HEK293 (cell line): ENCODE results near the gene PRKCA.

Experiments used
- CTCF ChIP-seq: fragments of 450-650 bp; formaldehyde crosslinking; IDR thresholded peaks from 2 replicates; pipeline ENCODE4 v1.5.1; 2016; ENCODE audit warnings: missing biosample characterization, missing genetic modification characterization
- ZBTB21 ChIP-seq: fragments of 450-650 bp; formaldehyde crosslinking; IDR thresholded peaks from 2 replicates; pipeline ENCODE4 v1.5.1; 2017; ENCODE audit warnings: missing biosample characterization, missing genetic modification characterization
- ZNF10 ChIP-seq: fragments of 450-650 bp; formaldehyde crosslinking; IDR thresholded peaks from 2 replicates; pipeline ENCODE4 v1.5.1; 2017; ENCODE audit warnings: missing biosample characterization, missing genetic modification characterization
- ZNF24 ChIP-seq: fragments of 450-650 bp; formaldehyde crosslinking; IDR thresholded peaks from 2 replicates; pipeline ENCODE4 v1.5.1; 2016; ENCODE audit warnings: missing biosample characterization, missing genetic modification characterization
- ZNF292 ChIP-seq: fragments of 450-650 bp; formaldehyde crosslinking; IDR thresholded peaks from 2 replicates; pipeline ENCODE4 v1.5.1; 2016; ENCODE audit warnings: low read depth, missing biosample characterization, missing genetic modification characterization, borderline replicate concordance
- ZNF645 ChIP-seq: fragments of 450-650 bp; formaldehyde crosslinking; IDR thresholded peaks from 2 replicates; pipeline ENCODE4; 2016; ENCODE audit warnings: missing biosample characterization, missing genetic modification characterization
- ZNF701 ChIP-seq: fragments of 450-650 bp; formaldehyde crosslinking; IDR thresholded peaks from 2 replicates; pipeline ENCODE4 v1.5.1; 2016; ENCODE audit warnings: missing biosample characterization, missing genetic modification characterization
- ZNF785 ChIP-seq: fragments of 450-650 bp; formaldehyde crosslinking; IDR thresholded peaks from 2 replicates; pipeline ENCODE4 v1.5.1; 2016; ENCODE audit warnings: missing biosample characterization, missing genetic modification characterization
- TF ChIP-seq, protein P1 (sequence below): fragments of 450-650 bp; formaldehyde crosslinking; conservative IDR thresholded peaks from 2 replicates; pipeline ENCODE4 v1.5.1; 2016; ENCODE audit warnings: low read depth, missing biosample characterization, missing genetic modification characterization

GRCh38 chr17:66633317-66633965 lies 331.0 kb downstream of the PRKCA start:
- TF ChIP-seq CTCF (tag by site-specific recombination): no peak
- TF ChIP-seq ZBTB21: no peak
- TF ChIP-seq ZNF10: no peak
- TF ChIP-seq ZNF292 (tag by site-specific recombination): no peak
- no peak for TF ChIP-seq ZNF24 (tag by site-specific recombination)
- no peak for TF ChIP-seq ZNF785 (tag by site-specific recombination)
- no peak for TF ChIP-seq ZNF645 (tag by site-specific recombination)
- TF ChIP-seq, protein P1, sequence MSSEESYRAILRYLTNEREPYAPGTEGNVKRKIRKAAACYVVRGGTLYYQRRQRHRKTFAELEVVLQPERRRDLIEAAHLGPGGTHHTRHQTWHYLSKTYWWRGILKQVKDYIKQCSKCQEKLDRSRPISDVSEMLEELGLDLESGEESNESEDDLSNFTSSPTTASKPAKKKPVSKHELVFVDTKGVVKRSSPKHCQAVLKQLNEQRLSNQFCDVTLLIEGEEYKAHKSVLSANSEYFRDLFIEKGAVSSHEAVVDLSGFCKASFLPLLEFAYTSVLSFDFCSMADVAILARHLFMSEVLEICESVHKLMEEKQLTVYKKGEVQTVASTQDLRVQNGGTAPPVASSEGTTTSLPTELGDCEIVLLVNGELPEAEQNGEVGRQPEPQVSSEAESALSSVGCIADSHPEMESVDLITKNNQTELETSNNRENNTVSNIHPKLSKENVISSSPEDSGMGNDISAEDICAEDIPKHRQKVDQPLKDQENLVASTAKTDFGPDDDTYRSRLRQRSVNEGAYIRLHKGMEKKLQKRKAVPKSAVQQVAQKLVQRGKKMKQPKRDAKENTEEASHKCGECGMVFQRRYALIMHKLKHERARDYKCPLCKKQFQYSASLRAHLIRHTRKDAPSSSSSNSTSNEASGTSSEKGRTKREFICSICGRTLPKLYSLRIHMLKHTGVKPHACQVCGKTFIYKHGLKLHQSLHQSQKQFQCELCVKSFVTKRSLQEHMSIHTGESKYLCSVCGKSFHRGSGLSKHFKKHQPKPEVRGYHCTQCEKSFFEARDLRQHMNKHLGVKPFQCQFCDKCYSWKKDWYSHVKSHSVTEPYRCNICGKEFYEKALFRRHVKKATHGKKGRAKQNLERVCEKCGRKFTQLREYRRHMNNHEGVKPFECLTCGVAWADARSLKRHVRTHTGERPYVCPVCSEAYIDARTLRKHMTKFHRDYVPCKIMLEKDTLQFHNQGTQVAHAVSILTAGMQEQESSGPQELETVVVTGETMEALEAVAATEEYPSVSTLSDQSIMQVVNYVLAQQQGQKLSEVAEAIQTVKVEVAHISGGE: no peak
- no peak for TF ChIP-seq ZNF701 (tag by site-specific recombination)
